Activated effector memory CD4-positive, alpha-beta T cell treated with Interleukin-2 at 50 U/mL for 16 hours (primary cell): ENCODE results near the gene IL32.

Experiments
- DNase-seq: peaks from one replicate; pipeline ENCODE4 v3.0.0-alpha.2; 2020

IL32 gene

GRCh38 chr16:3065069-3065741 is at the start of gene IL32:
Gene IL32 (plus strand): TSS chr16:3065640. CDS start chr16:3065812, 172 bp downstream.
- peak; percentile 75 for DNase-seq

GRCh38 chr16:3015865-3016521 is 49.4 kb upstream of the IL32 start:
- no peak for DNase-seq

DNA sequence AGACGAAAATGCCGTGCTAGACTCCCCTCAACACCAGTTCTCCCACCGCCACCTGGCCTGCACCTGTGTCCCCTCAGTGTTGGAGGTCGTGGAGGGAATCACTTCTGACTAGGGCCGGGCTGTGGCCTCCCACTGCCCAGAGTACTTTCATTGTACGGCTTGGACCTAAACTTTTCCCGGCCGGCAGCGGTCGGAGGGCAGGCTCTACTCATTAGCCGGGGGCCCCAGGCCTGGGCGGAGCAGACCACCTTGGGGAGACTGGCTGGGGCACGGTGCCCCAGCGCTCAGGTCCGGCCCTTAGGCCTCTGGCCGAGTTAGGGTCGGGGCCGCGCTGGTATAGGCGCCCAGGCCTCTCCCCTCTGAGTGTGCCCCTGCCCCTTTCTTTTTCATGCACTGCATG is 48.1 kb upstream of the IL32 start:
- DNase-seq, result no peak

DNA sequence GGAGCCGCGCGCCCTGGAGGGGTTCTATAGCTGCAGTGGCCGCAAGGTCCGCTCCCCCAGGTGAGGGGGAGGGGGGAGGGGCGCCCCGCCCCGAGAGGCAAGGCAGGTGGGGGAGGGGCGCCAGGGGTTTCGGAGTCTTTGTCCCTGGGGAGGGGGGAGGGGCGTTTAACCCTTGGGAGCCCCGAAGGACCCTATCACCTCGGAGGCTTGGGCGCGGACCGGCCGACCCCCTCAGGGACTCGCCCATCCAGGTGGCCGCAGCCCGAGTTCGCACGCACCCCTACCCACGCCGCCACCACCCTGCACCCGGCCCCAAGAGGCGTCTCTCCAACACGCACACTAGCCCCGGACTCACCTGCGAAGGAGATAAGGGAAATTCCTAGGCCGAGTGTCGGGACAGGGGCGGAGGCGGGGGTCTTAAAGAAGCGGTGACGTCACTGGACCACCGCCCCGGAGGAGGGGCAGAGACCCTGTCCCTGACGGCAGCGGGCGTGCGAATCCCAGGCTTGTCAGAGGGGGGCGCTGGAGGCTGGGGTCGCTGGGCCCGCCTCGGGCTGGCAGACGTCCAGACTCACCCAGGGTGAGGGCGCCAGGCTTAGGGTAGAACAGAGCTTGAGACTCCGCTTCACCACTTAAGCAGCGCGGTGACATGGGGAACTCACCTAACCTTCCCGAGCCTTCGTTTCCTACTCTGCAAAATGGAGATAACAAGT is 47.5 kb upstream of the IL32 start, which contains the start of gene CLDN6:
Gene CLDN6 (minus strand): TSS at position 390 of the 713 bp plus-strand sequence. CDS start 2,162 bp downstream, outside the sequence.
- no peak for DNase-seq

GRCh38 chr16:3019594-3020246 is 45.7 kb upstream of the IL32 start:
- no peak for DNase-seq

DNA sequence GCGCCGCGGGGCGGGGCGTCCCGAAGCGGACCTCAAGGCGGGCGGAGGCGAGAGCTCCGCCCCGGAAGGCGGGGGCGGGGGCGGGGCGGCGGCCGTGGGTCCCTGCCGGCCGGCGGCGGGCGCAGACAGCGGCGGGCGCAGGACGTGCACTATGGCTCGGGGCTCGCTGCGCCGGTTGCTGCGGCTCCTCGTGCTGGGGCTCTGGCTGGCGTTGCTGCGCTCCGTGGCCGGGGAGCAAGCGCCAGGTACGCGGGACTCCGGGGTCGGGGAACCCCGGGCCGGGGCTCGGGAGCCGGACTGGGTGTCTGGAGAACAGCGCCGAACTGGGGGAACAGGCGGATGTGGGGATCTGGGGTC is 45.2 kb upstream of the IL32 start, which contains the start of gene TNFRSF12A:
Gene TNFRSF12A (plus strand): TSS at position 122 of the 357 bp plus-strand sequence. CDS start 30 bp downstream, at position 152.
- DNase-seq, result peak; percentile 57

GRCh38 chr16:3020604-3021448 is 44.6 kb upstream of the IL32 start:
- DNase-seq, result peak; percentile 65

DNA sequence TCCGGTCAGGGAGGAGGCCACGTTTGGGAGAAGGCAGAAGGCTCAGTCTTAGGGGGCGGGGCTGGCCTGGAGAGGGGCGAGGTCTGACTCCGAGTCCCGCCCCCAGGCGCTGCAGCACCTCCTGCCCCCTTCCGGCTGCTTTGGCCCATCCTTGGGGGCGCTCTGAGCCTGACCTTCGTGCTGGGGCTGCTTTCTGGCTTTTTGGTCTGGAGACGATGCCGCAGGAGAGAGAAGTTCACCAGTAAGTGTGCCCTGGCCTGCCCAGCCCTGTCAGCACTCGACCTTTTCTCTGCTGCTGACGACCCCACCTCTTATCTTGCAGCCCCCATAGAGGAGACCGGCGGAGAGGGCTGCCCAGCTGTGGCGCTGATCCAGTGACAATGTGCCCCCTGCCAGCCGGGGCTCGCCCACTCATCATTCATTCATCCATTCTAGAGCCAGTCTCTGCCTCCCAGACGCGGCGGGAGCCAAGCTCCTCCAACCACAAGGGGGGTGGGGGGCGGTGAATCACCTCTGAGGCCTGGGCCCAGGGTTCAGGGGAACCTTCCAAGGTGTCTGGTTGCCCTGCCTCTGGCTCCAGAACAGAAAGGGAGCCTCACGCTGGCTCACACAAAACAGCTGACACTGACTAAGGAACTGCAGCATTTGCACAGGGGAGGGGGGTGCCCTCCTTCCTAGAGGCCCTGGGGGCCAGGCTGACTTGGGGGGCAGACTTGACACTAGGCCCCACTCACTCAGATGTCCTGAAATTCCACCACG is 43.8 kb upstream of the IL32 start:
- DNase-seq, result peak; percentile 57

GRCh38 chr16:3022208-3022683 is 43.2 kb upstream of the IL32 start:
- peak; percentile 76 for DNase-seq

DNA sequence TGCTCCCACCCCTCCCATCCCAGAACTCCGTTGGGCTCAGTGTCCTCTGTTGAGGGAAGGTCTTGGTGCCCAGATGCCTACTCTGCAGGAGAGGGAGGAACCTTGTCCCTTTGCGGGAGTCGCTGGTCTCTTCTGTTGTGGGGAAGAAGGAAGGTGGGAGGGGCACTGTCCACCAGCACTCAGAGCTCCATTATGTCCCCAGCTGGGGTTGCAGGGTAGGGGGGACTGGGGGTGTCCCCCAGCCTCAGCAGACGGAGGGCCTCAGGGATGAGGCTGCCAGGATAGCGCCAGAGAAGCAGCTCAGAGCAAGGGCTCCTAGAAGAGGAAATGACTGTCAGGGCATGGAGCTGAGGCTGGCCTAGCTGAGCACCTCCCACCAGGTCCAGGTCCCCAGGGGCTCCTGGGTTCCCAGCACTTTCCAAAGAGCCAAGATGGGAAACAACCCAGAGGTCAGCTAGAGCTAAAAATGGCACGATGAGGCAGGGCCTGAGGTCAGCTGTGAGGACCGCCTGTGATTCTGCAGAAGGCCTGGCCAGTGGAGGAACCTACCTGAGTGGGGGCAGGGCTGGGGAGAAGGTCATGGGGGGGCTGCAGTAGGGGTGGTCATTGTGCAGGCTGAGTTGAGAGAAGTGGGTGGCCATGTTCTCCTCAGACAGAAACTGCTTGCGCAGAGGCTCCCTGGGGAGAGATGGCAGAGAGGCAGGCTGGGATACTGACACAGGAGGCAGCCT is 42.6 kb upstream of the IL32 start:
- DNase-seq, result no peak

DNA sequence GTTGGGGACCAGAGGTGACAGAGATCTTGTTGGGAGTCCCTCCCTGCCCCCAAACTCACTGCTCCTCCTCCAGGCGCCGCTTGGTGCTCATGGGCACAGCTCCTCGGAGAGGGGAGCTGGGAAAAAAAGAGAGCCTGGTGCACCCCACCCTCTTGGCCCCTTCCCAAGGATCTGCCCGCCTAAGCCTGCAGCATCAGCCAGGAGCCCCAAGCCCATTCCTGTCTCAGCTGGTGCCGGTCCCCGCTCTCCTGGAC is 42.1 kb upstream of the IL32 start:
- DNase-seq, result no peak

- DNase-seq, result peak; percentile 93
Observed at GRCh38 chr16:3023669-3024478, 41.6 kb upstream of the IL32 start, which contains the start of the genes HCFC1R1 and THOC6. Gene HCFC1R1 (minus strand): TSS chr16:3023942. CDS start chr16:3023941, 1 bp downstream. Gene THOC6 (plus strand): TSS chr16:3024035. CDS start chr16:3024327, 292 bp downstream.

- DNase-seq, result no peak
Observed at GRCh38 chr16:3025032-3026002, 40.1 kb upstream of the IL32 start.

GRCh38 chr16:3026003-3026378 is 39.4 kb upstream of the IL32 start:
- DNase-seq, result no peak

DNA sequence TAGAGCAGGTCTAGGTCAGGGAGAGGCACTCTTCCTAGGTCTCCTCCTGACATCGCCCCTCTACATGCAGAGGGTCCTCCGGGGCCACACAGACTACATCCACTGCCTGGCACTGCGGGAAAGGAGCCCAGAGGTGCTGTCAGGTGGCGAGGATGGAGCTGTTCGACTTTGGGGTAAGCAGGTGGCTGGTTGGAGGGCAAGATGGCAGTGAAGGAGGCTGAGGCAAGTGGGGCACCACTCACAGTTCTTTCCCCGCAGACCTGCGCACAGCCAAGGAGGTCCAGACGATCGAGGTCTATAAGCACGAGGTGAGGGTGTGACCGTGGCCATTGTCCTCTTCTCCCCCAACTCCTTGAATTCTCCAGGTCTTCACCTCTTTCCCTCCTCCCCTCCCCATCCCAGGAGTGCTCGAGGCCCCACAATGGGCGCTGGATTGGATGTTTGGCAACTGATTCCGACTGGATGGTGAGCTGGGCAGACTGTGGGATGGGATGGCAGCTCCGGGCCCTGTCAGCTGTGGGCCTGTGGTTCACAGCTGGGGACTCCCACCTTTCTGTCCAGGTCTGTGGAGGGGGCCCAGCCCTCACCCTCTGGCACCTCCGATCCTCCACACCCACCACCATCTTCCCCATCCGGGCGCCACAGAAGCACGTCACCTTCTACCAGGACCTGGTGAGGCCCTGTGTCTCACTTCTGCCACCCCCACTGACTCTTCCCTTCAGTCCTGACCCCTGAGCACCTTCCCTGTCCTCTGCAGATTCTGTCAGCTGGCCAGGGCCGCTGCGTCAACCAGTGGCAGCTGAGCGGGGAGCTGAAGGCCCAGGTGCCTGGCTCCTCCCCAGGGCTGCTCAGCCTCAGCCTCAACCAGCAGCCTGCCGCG is 38.6 kb upstream of the IL32 start:
- no peak for DNase-seq

DNA sequence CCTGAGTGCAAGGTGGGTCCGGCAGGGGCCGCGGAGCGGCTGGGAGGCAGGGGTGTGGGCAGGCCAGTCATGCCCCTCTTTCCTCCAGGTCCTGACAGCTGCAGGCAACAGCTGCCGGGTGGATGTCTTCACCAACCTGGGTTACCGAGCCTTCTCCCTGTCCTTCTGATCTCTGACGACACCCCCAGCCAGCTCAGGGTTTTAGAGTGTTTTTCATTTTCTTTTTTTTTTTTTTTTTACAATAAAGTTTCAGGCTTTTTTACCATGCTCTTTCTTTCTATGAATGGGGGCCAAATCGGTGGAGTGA is 38.0 kb upstream of the IL32 start:
- DNase-seq, result no peak

- peak; percentile 79 for DNase-seq
Observed at GRCh38 chr16:3027983-3028715, 37.3 kb upstream of the IL32 start.
